Neutrophil (primary cell): ENCODE results near the gene RAD51B.

Experiments
- H3K27ac ChIP-seq: fragments of 200-600 bp; sonication (generic); 2 replicates; pipeline ENCODE4 v1.5.1; 2016; ENCODE audit warnings: mild to moderate bottlenecking, moderate library complexity
- H3K27me3 ChIP-seq: fragments of 200-600 bp; sonication (generic); 2 replicates; pipeline ENCODE4 v1.6.0; 2016; ENCODE audit warnings: mild to moderate bottlenecking
- H3K36me3 ChIP-seq: fragments of 200-600 bp; sonication (generic); 2 replicates; pipeline ENCODE4 v1.5.1; 2017
- H3K4me1 ChIP-seq, 2 experiments: fragments of 200-600 bp in 1 of 2; sonication (generic) in 1 of 2; 1 replicate in 1 of 2; 2 replicates in 1 of 2; pipeline versions ENCODE4 v1.5.1 to v1.6.1; 2013 to 2016; ENCODE audit warnings: low read depth in 1 of 2, low read length in 1 of 2, mild to moderate bottlenecking in 1 of 2, moderate library complexity in 1 of 2; ENCODE audit not compliant: control insufficient read depth in 1 of 2, insufficient read depth in 1 of 2
- H3K4me3 ChIP-seq, 2 experiments: fragments of 200-600 bp in 1 of 2; sonication (generic) in 1 of 2; 1 replicate in 1 of 2; 2 replicates in 1 of 2; pipeline ENCODE4 v1.5.1; 2013 to 2016; ENCODE audit warnings: low read depth in 1 of 2, low read length in 1 of 2, mild to moderate bottlenecking in 1 of 2, moderate library complexity in 1 of 2
- H3K9me3 ChIP-seq: fragments of 200-600 bp; sonication (generic); 2 replicates; pipeline ENCODE4 v1.5.1; 2016
- TF ChIP-seq, protein P1 (sequence below): fragments of 200-600 bp; sonication (generic); IDR thresholded peaks from 2 replicates; pipeline ENCODE4 v1.5.1; 2016; ENCODE audit warnings: antibody characterized with exemption

The RAD51B gene

GRCh38 chr14:68624541-68625220 lies 805.1 kb downstream of the RAD51B start:
- H3K9me3 ChIP-seq = no peaks in the 10 kb centered on the region
- H3K4me1 ChIP-seq = peaks cover 24 to 25% of the 10 kb centered on the region in 2 experiments
- no peaks in the 10 kb centered on the region for H3K36me3 ChIP-seq
- no peak overlapping the region for H3K4me3 ChIP-seq
- no peak overlapping the region for H3K27ac ChIP-seq
- TF ChIP-seq, protein P1, sequence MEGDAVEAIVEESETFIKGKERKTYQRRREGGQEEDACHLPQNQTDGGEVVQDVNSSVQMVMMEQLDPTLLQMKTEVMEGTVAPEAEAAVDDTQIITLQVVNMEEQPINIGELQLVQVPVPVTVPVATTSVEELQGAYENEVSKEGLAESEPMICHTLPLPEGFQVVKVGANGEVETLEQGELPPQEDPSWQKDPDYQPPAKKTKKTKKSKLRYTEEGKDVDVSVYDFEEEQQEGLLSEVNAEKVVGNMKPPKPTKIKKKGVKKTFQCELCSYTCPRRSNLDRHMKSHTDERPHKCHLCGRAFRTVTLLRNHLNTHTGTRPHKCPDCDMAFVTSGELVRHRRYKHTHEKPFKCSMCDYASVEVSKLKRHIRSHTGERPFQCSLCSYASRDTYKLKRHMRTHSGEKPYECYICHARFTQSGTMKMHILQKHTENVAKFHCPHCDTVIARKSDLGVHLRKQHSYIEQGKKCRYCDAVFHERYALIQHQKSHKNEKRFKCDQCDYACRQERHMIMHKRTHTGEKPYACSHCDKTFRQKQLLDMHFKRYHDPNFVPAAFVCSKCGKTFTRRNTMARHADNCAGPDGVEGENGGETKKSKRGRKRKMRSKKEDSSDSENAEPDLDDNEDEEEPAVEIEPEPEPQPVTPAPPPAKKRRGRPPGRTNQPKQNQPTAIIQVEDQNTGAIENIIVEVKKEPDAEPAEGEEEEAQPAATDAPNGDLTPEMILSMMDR = no peak
- peaks cover 30% of the 10 kb centered on the region for H3K27me3 ChIP-seq

DNA sequence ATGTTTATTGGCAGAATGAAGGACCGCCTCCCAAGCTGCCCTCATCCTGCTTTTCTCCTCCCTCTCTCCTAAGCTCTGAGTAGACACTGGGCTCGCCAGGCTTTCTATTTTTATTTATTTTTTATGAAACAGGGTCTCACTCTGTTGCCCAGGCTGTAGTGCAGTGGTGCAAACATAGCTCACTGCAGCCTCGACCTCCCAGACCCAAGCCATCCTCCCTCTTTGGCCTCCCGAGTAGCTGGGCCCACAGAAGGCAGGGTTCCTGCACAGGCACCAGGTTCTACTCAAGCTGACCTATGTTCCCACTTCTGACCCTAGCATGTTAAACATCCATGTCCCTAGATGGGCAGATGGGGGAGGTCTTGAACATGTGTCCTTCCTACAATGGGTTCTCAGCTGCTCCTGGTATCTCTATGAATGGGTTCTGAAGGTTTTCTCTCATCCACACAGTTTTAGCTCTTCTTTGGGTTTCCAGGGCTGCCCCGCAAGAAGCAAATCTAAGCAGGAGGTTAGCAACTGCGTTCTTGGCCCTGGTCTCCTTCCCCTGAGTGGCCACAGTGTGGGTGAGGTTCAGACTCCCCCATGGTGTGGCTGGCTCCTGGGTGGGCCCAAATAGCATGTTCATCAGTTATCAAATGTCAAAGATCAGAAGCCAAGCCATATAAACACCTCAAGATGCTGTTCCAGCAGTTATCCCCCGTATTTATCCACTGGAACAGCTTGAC lies 805.9 kb downstream of the RAD51B start:
- TF ChIP-seq, protein P1 = no peak
- Histone ChIP-seq H3K9me3 (no peaks in the 10 kb centered on the region), H3K4me1 (peaks cover 24 to 25% of the 10 kb centered on the region in 2 experiments), H3K4me3 (no peak overlapping the region), H3K36me3 (no peaks in the 10 kb centered on the region), H3K27ac (no peak overlapping the region), H3K27me3 (peaks cover 38% of the 10 kb centered on the region)

GRCh38 chr14:68626386-68626785 lies 806.8 kb downstream of the RAD51B start:
- Histone ChIP-seq H3K27ac (no peak overlapping the region), H3K36me3 (no peaks in the 10 kb centered on the region), H3K9me3 (no peaks in the 10 kb centered on the region), H3K4me3 (no peak overlapping the region), H3K27me3 (peaks cover 47% of the 10 kb centered on the region), H3K4me1 (peaks cover 24 to 25% of the 10 kb centered on the region in 2 experiments)
- TF ChIP-seq, protein P1 = no peak

GRCh38 chr14:68627050-68627867 lies 807.7 kb downstream of the RAD51B start:
- Histone ChIP-seq H3K27me3 (peaks cover 51% of the 10 kb centered on the region), H3K36me3 (no peaks in the 10 kb centered on the region), H3K27ac (no peak overlapping the region), H3K9me3 (no peaks in the 10 kb centered on the region), H3K4me3 (peak overlapping the region in 1 of 2 experiments; percentile 44), H3K4me1 (peaks cover 24 to 25% of the 10 kb centered on the region in 2 experiments)
- TF ChIP-seq, protein P1 = no peak

DNA sequence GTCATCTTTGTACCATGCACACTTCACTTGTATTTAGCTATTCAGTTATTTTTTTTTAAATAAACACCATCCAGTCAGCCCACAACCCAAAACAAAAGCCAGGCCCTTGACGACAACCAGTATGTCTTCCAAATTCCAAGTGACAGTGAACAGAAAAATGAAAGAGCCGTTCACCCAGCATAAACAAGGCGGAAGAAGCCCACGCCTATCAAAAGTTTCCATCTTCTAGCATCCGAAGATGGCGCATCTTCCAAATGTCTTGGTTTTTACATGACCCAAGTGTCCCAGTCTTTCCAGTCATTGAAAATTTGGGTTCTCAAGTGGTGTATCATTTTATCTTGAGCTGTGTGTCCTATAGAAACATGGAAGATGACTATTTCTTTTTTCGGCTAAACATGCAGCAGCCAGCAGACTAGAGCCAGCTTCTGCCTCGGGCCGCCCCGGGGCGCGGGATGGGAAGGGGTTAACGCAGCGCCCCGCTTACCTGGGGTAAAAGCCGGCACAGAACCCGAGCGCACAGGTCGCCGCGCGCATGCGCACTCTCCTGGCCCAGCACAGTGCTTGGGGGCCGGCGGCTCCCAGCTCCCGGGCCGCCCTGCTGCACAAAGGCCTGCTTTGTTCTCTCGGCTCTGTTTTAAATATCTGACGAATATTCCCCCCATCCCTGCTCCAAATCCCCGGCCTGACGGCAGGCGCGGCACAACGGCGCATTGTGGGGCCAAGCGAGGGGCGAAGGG lies 808.5 kb downstream of the RAD51B start:
- TF ChIP-seq, protein P1 = no peak
- Histone ChIP-seq H3K27ac (peak overlapping the region; percentile 55), H3K4me1 (peaks cover 24 to 25% of the 10 kb centered on the region in 2 experiments), H3K4me3 (peak overlapping the region; percentile 44 to 55), H3K27me3 (peaks cover 51% of the 10 kb centered on the region), H3K36me3 (no peaks in the 10 kb centered on the region), H3K9me3 (no peaks in the 10 kb centered on the region)
